H1 (cell line): ENCODE measurements around the gene DNAJB6. TPM values are rescaled to one million over a fixed set of nuclear protein-coding genes. Genes with fewer than 3 reads are reported as not detected.
A peak's percentile ranks its signal among the peaks of the same experiment; 100 is the strongest.

Experiments used
- CBX5 ChIP-seq: fragments of 300-800, 300-1000 bp; sonication (generic); IDR thresholded peaks from 2 replicates; pipeline ENCODE4 v1.7.1; 2016; ENCODE audit warnings: antibody characterized with exemption, low read length, low read depth
- CHD7 ChIP-seq: fragments of 300-600 bp; sonication (generic); IDR thresholded peaks from 2 replicates; pipeline ENCODE4 v1.7.1; 2012; ENCODE audit warnings: low read length, moderate library complexity, mild to moderate bottlenecking, inconsistent platforms; ENCODE audit not compliant: insufficient replicate concordance
- CTBP2 ChIP-seq: IDR thresholded peaks from 2 replicates; pipeline ENCODE4 v1.7.0; 2011; ENCODE audit warnings: borderline replicate concordance, mild to moderate bottlenecking, moderate library complexity, mixed read lengths, low read length; ENCODE audit not compliant: insufficient read depth, insufficient read length
- EP300 ChIP-seq, 2 experiments: IDR thresholded peaks; 1 replicate in 1 of 2; 2 replicates in 1 of 2; pipeline ENCODE4 v1.6.1; 2011 to 2012; ENCODE audit warnings: low read depth in 2 of 2, low read length in 2 of 2, mild to moderate bottlenecking in 2 of 2, borderline replicate concordance in 1 of 2, inconsistent platforms in 1 of 2, moderate library complexity in 1 of 2
- EZH2 ChIP-seq: fragments of 200-600 bp; sonication (generic); IDR thresholded peaks from 2 replicates; pipeline ENCODE4 v1.7.1; 2012; ENCODE audit warnings: low read depth, mild to moderate bottlenecking, moderate library complexity, low read length, inconsistent platforms; ENCODE audit not compliant: severe bottlenecking
- HDAC6 ChIP-seq: IDR thresholded peaks from one replicate; pipeline ENCODE4 v1.7.1; 2012; ENCODE audit warnings: low read depth, mild to moderate bottlenecking, inconsistent platforms, low read length, moderate library complexity
- KDM5A ChIP-seq: fragments of 200-600 bp; IDR thresholded peaks from 2 replicates; pipeline ENCODE4 v1.7.1; 2012; ENCODE audit warnings: mild to moderate bottlenecking, low read length, inconsistent platforms, mixed read lengths
- MAX ChIP-seq: IDR thresholded peaks from 2 replicates; pipeline ENCODE4 v1.6.1; 2012; ENCODE audit warnings: inconsistent platforms
- POLR2A ChIP-seq, 2 experiments: IDR thresholded peaks; 1 replicate in 1 of 2; 2 replicates in 1 of 2; pipeline ENCODE4 v1.6.1; 2011; ENCODE audit warnings: low read depth in 2 of 2, low read length in 2 of 2, mild to moderate bottlenecking in 2 of 2; ENCODE audit errors: control extremely low read depth in 1 of 2
- polyA plus RNA-seq, 7 experiments: library from polyadenylated mRNA; depleted of rRNA in 3 of 7; stranded (reverse) in 5 of 7; unstranded in 2 of 7; fragments of >200 nt in 5 of 7; fragments of 200-250 nt in 2 of 7; gene quantifications; 1 replicate in 5 of 7; 2 replicates in 1 of 7; 4 replicates in 1 of 7; pipeline versions ENCODE4 v1.2.1 to v1.2.3, GENCODE V29; 2011 to 2013; ENCODE audit warnings: missing spikeins in 2 of 7, mixed read lengths in 2 of 7
- total RNA-seq: library from RNA; stranded (reverse); fragmentation: NEBNext Ultra II Directional; extraction: Animal tissue kit (Norgen Biotek cat#: 25700); gene quantifications from 2 replicates; pipeline ENCODE4 v1.2.1, GENCODE V29; 2021

The DNAJB6 gene
- total and polyA plus RNA-seq, 2 of the 8 experiments (the other 6 are each of a cell fraction or from before 2014, with no cell fraction given) = 166 to 295 TPM

GRCh38 chr7:157309988-157310668 lies 26.7 kb upstream of the DNAJB6 start (continued):
- peak; percentile 96 for TF ChIP-seq CHD7
- TF ChIP-seq KDM5A = no peak
- no peak for TF ChIP-seq HDAC6
- TF ChIP-seq CBX5 = no peak
- peak in 1 of 2 experiments; percentile 99; a peak in 2 of 3 replicates for TF ChIP-seq EP300 (IDR thresholded peaks at IDR 0.05; ENCODE audit: borderline replicate concordance in 1 of 2, low read depth in 2 of 2, low read length in 2 of 2)
- no peak for TF ChIP-seq EZH2
- TF ChIP-seq CTBP2 = peak; percentile 56
- TF ChIP-seq MAX = no peak
- TF ChIP-seq POLR2A (IDR thresholded peaks at IDR 0.05; ENCODE audit: control extremely low read depth in 1 of 2, low read depth in 2 of 2, low read length in 2 of 2) = peak in 1 of 2 experiments; percentile 72; a peak in 1 of 3 replicates
